ACC112 (cell line): ENCODE data around the gene BMPR1A.

Experiments
- H2AFZ ChIP-seq: fragments of 200-600 bp; sonication (generic); one replicate; pipeline ENCODE4 v1.6.0; 2017; ENCODE audit warnings: antibody characterized with exemption, low read length; ENCODE audit not compliant: unreplicated experiment
- H3K27ac ChIP-seq: fragments of 200-600 bp; sonication (generic); 2 replicates; pipeline ENCODE4 v1.5.1; 2014; ENCODE audit warnings: low read depth, mild to moderate bottlenecking, antibody characterized with exemption, low read length, moderate library complexity
- H3K27me3 ChIP-seq: fragments of 200-600 bp; sonication (generic); 2 replicates; pipeline ENCODE4 v1.6.1; 2014; ENCODE audit warnings: mild to moderate bottlenecking, antibody characterized with exemption, low read length, moderate library complexity, mixed read lengths; ENCODE audit not compliant: insufficient read depth
- H3K36me3 ChIP-seq: fragments of 200-600 bp; sonication (generic); 2 replicates; pipeline ENCODE4 v1.6.1; 2016; ENCODE audit warnings: mild to moderate bottlenecking, antibody characterized with exemption, low read length, moderate library complexity, mixed read lengths; ENCODE audit not compliant: insufficient read depth
- H3K4me1 ChIP-seq: fragments of 200-600 bp; sonication (generic); one replicate; pipeline ENCODE4 v1.6.1; 2016; ENCODE audit warnings: low read length, mixed read lengths; ENCODE audit not compliant: insufficient read depth, unreplicated experiment, control insufficient read depth
- H3K4me3 ChIP-seq: fragments of 200-600 bp; sonication (generic); 2 replicates; pipeline ENCODE4 v1.5.1; 2014; ENCODE audit warnings: mild to moderate bottlenecking, low read depth, low read length
- H3K79me2 ChIP-seq: fragments of 200-600 bp; sonication (generic); one replicate; pipeline ENCODE4 v1.6.0; 2016; ENCODE audit warnings: low read length; ENCODE audit not compliant: control insufficient read depth, unreplicated experiment, insufficient read depth

The BMPR1A gene

DNA sequence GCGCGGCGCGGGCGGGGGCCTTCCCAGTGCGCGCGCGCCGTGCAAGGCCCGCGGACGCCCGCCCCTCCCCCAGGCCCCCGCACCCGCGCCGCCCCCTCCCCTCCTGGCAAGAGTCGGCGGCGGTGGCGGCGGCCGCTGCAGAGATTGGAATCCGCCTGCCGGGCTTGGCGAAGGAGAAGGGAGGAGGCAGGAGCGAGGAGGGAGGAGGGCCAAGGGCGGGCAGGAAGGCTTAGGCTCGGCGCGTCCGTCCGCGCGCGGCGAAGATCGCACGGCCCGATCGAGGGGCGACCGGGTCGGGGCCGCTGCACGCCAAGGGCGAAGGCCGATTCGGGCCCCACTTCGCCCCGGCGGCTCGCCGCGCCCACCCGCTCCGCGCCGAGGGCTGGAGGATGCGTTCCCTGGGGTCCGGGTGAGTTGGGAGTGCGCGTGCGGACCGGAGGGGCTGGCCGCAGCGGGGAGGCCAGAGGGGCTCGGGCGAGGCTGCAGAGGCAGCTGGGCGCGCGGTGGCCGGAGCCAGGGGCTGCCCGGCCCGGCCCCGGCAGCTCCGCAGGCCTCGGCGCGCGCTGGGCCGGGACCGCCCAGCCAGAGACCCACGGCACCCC, at the start of gene BMPR1A:
TSS of gene BMPR1A (plus strand) at position 109 of the 602 bp plus-strand sequence. CDS start 119,400 bp downstream, outside the sequence.
- Histone ChIP-seq H3K4me1 (peaks cover 9% of the 10 kb centered on the region), H3K27ac (peak within 1 kb of the TSS; percentile 87), H3K27me3 (no peaks in the 10 kb centered on the region), H3K36me3 (no peaks in the 10 kb centered on the region), H2AFZ (peak within 1 kb of the TSS; percentile 90), H3K79me2 (peaks cover 77% of the 10 kb centered on the region), H3K4me3 (peak within 1 kb of the TSS; percentile 94)

GRCh38 chr10:86706977-86707376, 49.4 kb upstream of the BMPR1A start:
- H3K27me3 ChIP-seq: no peaks in the 10 kb centered on the region
- no peak overlapping the region for H3K4me3 ChIP-seq
- H2AFZ ChIP-seq: no peak overlapping the region
- H3K36me3 ChIP-seq: no peaks in the 10 kb centered on the region
- H3K4me1 ChIP-seq: peaks cover 5% of the 10 kb centered on the region
- H3K27ac ChIP-seq: no peak overlapping the region
- no peaks in the 10 kb centered on the region for H3K79me2 ChIP-seq

DNA sequence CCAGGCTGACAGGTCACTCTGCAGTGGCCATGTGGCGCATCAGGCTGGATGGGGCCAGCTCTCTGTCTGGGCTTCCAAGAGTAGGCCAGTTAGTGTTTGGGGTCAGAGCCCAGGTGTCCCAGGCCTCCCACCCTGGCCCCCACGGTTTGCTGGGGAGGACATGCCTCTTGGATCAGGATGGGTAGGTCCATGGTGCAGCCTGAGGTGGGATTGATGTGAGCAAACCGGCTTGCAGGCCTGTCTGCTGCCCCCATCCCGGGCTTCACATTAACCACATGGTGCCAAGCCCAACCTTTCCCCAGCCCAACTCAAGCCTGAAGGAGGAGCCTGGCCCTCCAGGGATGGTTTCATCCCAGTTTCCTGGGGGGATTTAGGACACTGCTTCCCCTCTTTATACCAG, 48.9 kb upstream of the BMPR1A start:
- Histone ChIP-seq H3K36me3 (no peaks in the 10 kb centered on the region), H3K4me1 (peaks cover 9% of the 10 kb centered on the region), H3K27me3 (no peaks in the 10 kb centered on the region), H3K79me2 (no peaks in the 10 kb centered on the region), H3K4me3 (no peak overlapping the region), H2AFZ (no peak overlapping the region), H3K27ac (no peak overlapping the region)

DNA sequence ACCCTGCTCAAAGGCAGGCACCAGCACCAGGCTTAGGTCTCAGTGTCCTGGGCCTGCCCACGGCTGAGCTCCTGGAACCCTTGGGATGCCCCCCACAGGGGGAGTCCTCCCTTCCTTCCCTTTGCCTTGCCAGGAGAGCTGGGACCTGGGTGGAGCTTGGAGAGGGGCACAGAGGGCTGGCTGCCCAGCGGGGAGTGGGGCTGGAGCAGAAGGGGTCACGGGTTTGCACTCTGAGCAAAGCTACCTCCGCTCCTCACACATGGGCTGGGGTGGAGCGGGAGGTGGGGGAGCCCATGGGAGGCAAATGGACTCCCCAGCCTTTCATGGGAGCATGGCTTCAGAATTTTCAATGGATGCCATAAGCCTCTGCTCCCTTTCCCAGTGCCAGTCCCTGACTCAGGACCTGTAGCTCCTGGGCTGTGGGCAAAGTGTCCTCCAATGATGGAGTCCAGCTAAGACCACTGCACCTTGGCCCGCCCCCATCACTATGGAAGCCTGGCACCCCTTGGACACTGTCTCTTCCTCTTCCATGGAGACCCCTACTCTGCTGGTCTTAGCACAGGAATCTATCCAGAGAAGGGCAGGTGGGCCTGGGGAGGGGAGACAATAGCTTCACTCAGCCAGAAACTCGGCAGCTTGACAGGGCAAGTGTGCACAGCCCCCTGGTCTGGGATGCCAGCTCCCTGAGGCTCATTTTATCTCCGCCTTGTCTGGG, 48.2 kb upstream of the BMPR1A start:
- Histone ChIP-seq H3K79me2 (no peaks in the 10 kb centered on the region), H3K4me3 (no peak overlapping the region)

DNA sequence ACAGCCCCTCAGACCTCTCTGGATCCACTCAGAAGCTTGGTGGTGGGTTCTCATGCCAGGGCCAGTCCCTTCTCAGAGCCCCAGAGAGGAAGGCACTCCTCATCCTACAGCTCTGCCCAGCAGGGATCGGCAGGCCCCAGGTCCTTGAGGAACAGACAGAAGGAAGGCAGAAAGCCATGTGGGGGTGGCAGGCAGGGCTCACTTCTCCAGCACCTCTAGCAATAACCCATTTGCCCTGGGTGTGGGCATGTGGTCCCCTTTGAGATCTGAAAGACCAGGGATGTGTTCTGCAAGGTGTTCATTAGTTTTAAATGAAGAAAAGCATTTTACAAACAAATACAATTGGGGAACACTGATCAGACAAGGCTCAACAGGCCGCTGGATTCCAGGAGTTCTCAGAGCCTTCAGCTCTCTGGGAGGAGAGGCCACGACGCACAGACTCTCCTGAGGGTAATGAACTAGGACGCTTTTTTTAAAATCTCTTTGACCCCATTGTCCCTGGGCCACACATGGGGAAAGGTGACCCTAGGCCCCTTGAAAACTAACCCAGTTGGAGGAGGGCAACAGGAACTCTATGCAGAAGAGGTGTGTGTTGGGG, 47.5 kb upstream of the BMPR1A start:
- H3K27me3 ChIP-seq: no peaks in the 10 kb centered on the region
- no peak overlapping the region for H3K4me3 ChIP-seq
- no peak overlapping the region for H2AFZ ChIP-seq
- peaks cover 10% of the 10 kb centered on the region for H3K4me1 ChIP-seq
- no peaks in the 10 kb centered on the region for H3K36me3 ChIP-seq
- no peaks in the 10 kb centered on the region for H3K79me2 ChIP-seq
- H3K27ac ChIP-seq: no peak overlapping the region

More for the DNA sequence above, 48.2 kb upstream of the BMPR1A start:
- no peaks in the 10 kb centered on the region for H3K27me3 ChIP-seq
- H2AFZ ChIP-seq: no peak overlapping the region
- no peak overlapping the region for H3K27ac ChIP-seq
- H3K36me3 ChIP-seq: no peaks in the 10 kb centered on the region
- H3K4me1 ChIP-seq: peaks cover 10% of the 10 kb centered on the region

GRCh38 chr10:86709396-86710185, 46.8 kb upstream of the BMPR1A start:
- H3K4me3 ChIP-seq: no peak overlapping the region
- no peak overlapping the region for H2AFZ ChIP-seq
- no peaks in the 10 kb centered on the region for H3K36me3 ChIP-seq
- no peaks in the 10 kb centered on the region for H3K79me2 ChIP-seq
- H3K27me3 ChIP-seq: no peaks in the 10 kb centered on the region
- H3K4me1 ChIP-seq: peaks cover 10% of the 10 kb centered on the region
- no peak overlapping the region for H3K27ac ChIP-seq

DNA sequence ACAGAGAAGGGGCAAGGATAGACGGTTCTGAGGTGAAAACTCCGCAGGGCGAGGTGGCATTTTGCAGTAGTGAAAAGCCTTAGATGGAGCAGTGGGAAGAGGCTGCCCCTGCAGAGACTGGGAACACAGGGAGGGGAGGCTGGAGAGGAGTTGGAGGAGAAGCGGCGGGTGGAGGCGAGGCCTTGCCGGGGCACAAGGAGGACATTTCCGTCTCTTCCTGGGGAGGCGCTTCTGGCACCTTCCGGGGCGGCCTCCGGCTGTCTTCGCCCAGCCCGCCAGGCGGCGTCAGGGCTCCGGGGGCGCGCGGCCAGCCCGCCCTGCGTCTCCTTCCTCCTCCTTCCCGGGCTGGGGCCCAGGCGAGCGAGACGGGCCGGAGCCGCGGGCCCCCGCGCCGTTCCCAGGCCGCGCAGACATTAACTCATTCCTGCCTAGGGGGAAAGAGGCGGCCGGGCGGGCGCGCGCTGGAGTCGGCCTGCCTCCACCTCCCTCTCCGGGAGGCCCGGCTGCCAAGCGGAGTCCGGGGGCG, 45.4 kb upstream of the BMPR1A start:
- Histone ChIP-seq H2AFZ (peak overlapping the region; percentile 100), H3K79me2 (no peaks in the 10 kb centered on the region), H3K4me1 (peaks cover 10% of the 10 kb centered on the region), H3K36me3 (no peaks in the 10 kb centered on the region), H3K4me3 (peak overlapping the region; percentile 96), H3K27ac (peak overlapping the region; percentile 72), H3K27me3 (no peaks in the 10 kb centered on the region)

DNA sequence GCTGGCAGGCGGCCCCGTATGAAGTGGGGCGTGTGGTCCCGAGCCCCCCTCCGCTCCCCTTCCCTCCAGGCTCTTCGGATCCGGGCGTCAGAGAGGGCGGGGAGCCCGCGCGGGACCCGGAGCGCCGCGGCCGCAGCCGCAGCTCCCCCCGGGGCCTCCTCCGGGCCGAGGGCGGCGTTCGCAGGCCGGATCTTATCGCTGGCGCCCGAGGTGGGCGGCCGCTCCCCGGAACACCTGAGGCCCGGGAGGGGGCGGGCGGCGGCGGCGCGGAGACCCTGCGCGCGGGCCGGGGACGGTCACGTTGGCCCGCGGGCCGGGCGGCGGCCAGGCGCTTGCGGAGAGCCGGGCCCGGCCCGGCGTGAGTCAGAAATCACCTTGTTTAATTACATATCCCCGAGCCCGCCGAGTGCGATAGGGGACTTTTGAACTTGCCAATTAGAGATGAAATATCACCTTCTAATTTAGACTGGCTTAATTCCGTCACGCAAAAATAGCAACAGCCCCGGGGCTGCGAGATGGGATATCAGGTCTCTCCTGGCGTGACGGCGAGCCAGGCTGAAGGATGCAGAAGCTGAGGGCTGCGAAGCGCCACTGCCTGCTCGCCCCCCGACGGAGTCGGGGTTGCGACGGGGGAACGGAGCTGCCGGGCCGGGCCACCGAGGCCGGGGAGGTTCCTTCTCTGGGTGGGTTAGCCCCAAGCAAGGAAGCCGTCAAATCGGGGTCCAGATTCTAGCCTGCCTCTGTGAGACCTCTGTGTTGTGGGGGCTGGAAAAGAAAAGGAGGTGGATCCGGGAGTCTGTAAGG, 44.7 kb upstream of the BMPR1A start:
- Histone ChIP-seq H3K79me2 (no peaks in the 10 kb centered on the region), H3K36me3 (no peaks in the 10 kb centered on the region), H3K27me3 (no peaks in the 10 kb centered on the region), H3K4me3 (peak overlapping the region; percentile 96), H3K27ac (peak overlapping the region; percentile 72), H3K4me1 (peaks cover 10% of the 10 kb centered on the region), H2AFZ (peak overlapping the region; percentile 97)

- peak overlapping the region; percentile 72 for H3K27ac ChIP-seq
- H3K4me3 ChIP-seq: peak overlapping the region; percentile 96
- H3K27me3 ChIP-seq: no peaks in the 10 kb centered on the region
- H3K4me1 ChIP-seq: peaks cover 10% of the 10 kb centered on the region
- no peaks in the 10 kb centered on the region for H3K79me2 ChIP-seq
- H3K36me3 ChIP-seq: no peaks in the 10 kb centered on the region
- peak overlapping the region; percentile 97 for H2AFZ ChIP-seq
These were observed 44.1 kb upstream of the BMPR1A start for GRCh38 chr10:86712317-86712707.
